Tibial nerve (tissue), 4 donors: Measurements from ENCODE around the gene LRRC4B. TPM values are rescaled to one million over a fixed set of nuclear protein-coding genes. Genes with fewer than 3 reads are reported as not detected.
A peak's percentile ranks its signal among the peaks of the same experiment; 100 is the strongest.
"Not testable (repeated sequence)": the region's sequence is repeated elsewhere in the genome, so short reads cannot be mapped to it uniquely, and the experiment has no call there.

ENCODE experiments used
- DNase-seq, 2 donors: peaks; one replicate each; pipeline ENCODE4 v3.0.0-alpha.2; 2019; ENCODE audit warnings: low spot score in 2 of 2
- H3K27ac ChIP-seq, 4 donors: fragments of 200-600 bp; sonication (generic) in 3 of 4; one replicate each; pipeline ENCODE4 v1.5.1; 2017 to 2019; ENCODE audit warnings: mild to moderate bottlenecking in 1 of 4
- H3K27me3 ChIP-seq, 2 donors: fragments of 200-600 bp; sonication (generic) in 1 of 2; one replicate each; pipeline versions ENCODE4 v1.5.1 to v1.6.0; 2017 to 2019
- H3K36me3 ChIP-seq, 3 donors: fragments of 200-600 bp; sonication (generic); one replicate each; pipeline ENCODE4 v1.5.1; 2018 to 2019
- H3K4me1 ChIP-seq, 4 donors: fragments of 200-600 bp; sonication (generic) in 3 of 4; one replicate each; pipeline ENCODE4 v1.5.1; 2017 to 2019
- H3K4me3 ChIP-seq, 4 donors: fragments of 200-600 bp; sonication (generic) in 3 of 4; one replicate each; pipeline ENCODE4 v1.5.1; 2017 to 2019; ENCODE audit warnings: mild to moderate bottlenecking in 1 of 4, moderate library complexity in 1 of 4
- H3K9me3 ChIP-seq, 4 donors: fragments of 200-600 bp; sonication (generic) in 3 of 4; one replicate each; pipeline ENCODE4 v1.5.1; 2017 to 2019
- CTCF ChIP-seq, 5 experiments: fragments of 200-600 bp in 3 of 5; fragments of 450-650 bp in 2 of 5; sonication (generic) in 3 of 5; IDR thresholded peaks; one replicate each; pipeline ENCODE4 v1.5.1; 2016 to 2019; ENCODE audit warnings: antibody characterized with exemption in 5 of 5, mild to moderate bottlenecking in 3 of 5, moderate library complexity in 2 of 5
- EP300 ChIP-seq, 2 donors: sonication (generic); formaldehyde crosslinking; IDR thresholded peaks; one replicate each; pipeline ENCODE4 v1.6.1; 2017; ENCODE audit warnings: antibody characterized with exemption in 2 of 2, mild to moderate bottlenecking in 1 of 2
- POLR2A ChIP-seq, 2 donors: fragments of 450-650 bp; IDR thresholded peaks; one replicate each; pipeline ENCODE4 v1.6.1; 2017; ENCODE audit warnings: antibody characterized with exemption in 2 of 2, mild to moderate bottlenecking in 2 of 2, moderate library complexity in 2 of 2
- WGBS, 2 donors: methylation state at CpG; one replicate each; pipeline ENCODE4 v1.1.5; 2018; 5-methylcytosine and 5-hydroxymethylcytosine counted together
- total RNA-seq, 4 donors: library from RNA; depleted of rRNA; stranded (reverse); fragments of >200 nt; gene quantifications; one replicate each; pipeline ENCODE4 v1.1.0, GENCODE V29; 2016

Gene LRRC4B
- 1 to 10 TPM; 1.0 to 3.7 (median 2.8) TPM for total RNA-seq

- H3K9me3 ChIP-seq: no peaks in the 10 kb centered on the region
- peaks cover 0 to 24% (median 0%) of the 10 kb centered on the region in 4 donors for H3K4me1 ChIP-seq
- H3K4me3 ChIP-seq: peak within 1 kb of the TSS in 2 of 4 donors; percentile 7 to 40
- H3K27ac ChIP-seq: no peak within 1 kb of the TSS
- WGBS, 2 donors: 2% methylated on average over 38 to 40 of the region's 65 CpGs
- no peak for TF ChIP-seq CTCF (IDR thresholded peaks at IDR 0.05)
- TF ChIP-seq POLR2A (IDR thresholded peaks at IDR 0.05): no peak
- TF ChIP-seq EP300 (IDR thresholded peaks at IDR 0.05): no peak
- no peak for DNase-seq
- peaks cover 0 to 69% of the 10 kb centered on the region in 2 donors for H3K27me3 ChIP-seq
- H3K36me3 ChIP-seq: no peaks in the 10 kb centered on the region
Observed at GRCh38 chr19:50567882-50568727, at the start of gene LRRC4B. Gene LRRC4B (minus strand): TSS chr19:50568435. CDS start chr19:50548838, 19,597 bp downstream.

- not testable (repeated sequence) for H3K36me3 ChIP-seq
Observed at GRCh38 chr19:50612504-50613404, 44.5 kb upstream of the LRRC4B start.

GRCh38 chr19:50607874-50608785 is 39.9 kb upstream of the LRRC4B start:
- peak in 1 of 2 donors; percentile 33 for DNase-seq
- H3K4me1 ChIP-seq: peaks cover 0 to 4% (median 0%) of the 10 kb centered on the region in 4 donors
- H3K27ac ChIP-seq: no peak overlapping the region
- H3K4me3 ChIP-seq: no peak overlapping the region
- TF ChIP-seq CTCF (IDR thresholded peaks at IDR 0.05) (peak in 1 of 5 experiments; percentile 20), EP300 (IDR thresholded peaks at IDR 0.05) (no peak), POLR2A (IDR thresholded peaks at IDR 0.05) (no peak)
- WGBS, 2 donors: 22 to 27% methylated on average over 30 to 53 of the region's 56 CpGs
- H3K36me3 ChIP-seq: no peaks in the 10 kb centered on the region
- peaks cover 0 to 26% (median 0%) of the 10 kb centered on the region in 4 donors for H3K9me3 ChIP-seq
- peaks cover 0 to 15% of the 10 kb centered on the region in 2 donors for H3K27me3 ChIP-seq

More at GRCh38 chr19:50612504-50613404, 44.5 kb upstream of the LRRC4B start:
- H3K4me3 ChIP-seq, H3K4me1 ChIP-seq, H3K27ac ChIP-seq, DNase-seq, H3K27me3 ChIP-seq: not testable (repeated sequence)
- WGBS, 2 donors: 83 to 94% methylated on average over 5 to 11 of the region's 11 CpGs
- peaks cover 0 to 15% (median 0%) of the 10 kb centered on the region in 4 donors for H3K9me3 ChIP-seq

GRCh38 chr19:50607388-50607787 is 39.2 kb upstream of the LRRC4B start:
- peaks cover 0 to 26% (median 0%) of the 10 kb centered on the region in 4 donors for H3K9me3 ChIP-seq
- peaks cover 0 to 4% (median 0%) of the 10 kb centered on the region in 4 donors for H3K4me1 ChIP-seq
- no peaks in the 10 kb centered on the region for H3K36me3 ChIP-seq
- peaks cover 0 to 19% of the 10 kb centered on the region in 2 donors for H3K27me3 ChIP-seq
- H3K4me3 ChIP-seq: no peak overlapping the region
- 72% methylated on average over 19 to 20 of the region's 20 CpGs for WGBS, 2 donors
- no peak overlapping the region for H3K27ac ChIP-seq
- TF ChIP-seq POLR2A (IDR thresholded peaks at IDR 0.05) (no peak), CTCF (IDR thresholded peaks at IDR 0.05) (no peak), EP300 (IDR thresholded peaks at IDR 0.05) (no peak)
- DNase-seq: no peak

GRCh38 chr19:50606059-50606836 is 38.0 kb upstream of the LRRC4B start:
- H3K27ac ChIP-seq, DNase-seq, H3K4me3 ChIP-seq, H3K36me3 ChIP-seq, H3K4me1 ChIP-seq: not testable (repeated sequence)
- H3K27me3 ChIP-seq: peaks cover 0 to 26% of the 10 kb centered on the region in 2 donors
- peaks cover 0 to 26% (median 0%) of the 10 kb centered on the region in 4 donors for H3K9me3 ChIP-seq
- 42 to 76% methylated on average over 15 to 37 of the region's 58 CpGs for WGBS, 2 donors

GRCh38 chr19:50604264-50605073 is 36.2 kb upstream of the LRRC4B start:
- not testable (repeated sequence) for H3K4me3 ChIP-seq, H3K27ac ChIP-seq, H3K4me1 ChIP-seq, DNase-seq, H3K36me3 ChIP-seq
- peaks cover 0 to 26% of the 10 kb centered on the region in 2 donors for H3K27me3 ChIP-seq
- H3K9me3 ChIP-seq: peaks cover 0 to 23% (median 0%) of the 10 kb centered on the region in 4 donors
- WGBS, 2 donors: 41 to 52% methylated on average over 33 to 44 of the region's 56 CpGs
